Hepatocyte (in vitro differentiated cells): ENCODE data around the gene CGRRF1. TPM values are rescaled to one million over a fixed set of nuclear protein-coding genes. Genes with fewer than 3 reads are reported as not detected.

Experiments used
- DNase-seq: peaks from one replicate; pipeline ENCODE4 v3.0.0-alpha.2; 2016; ENCODE audit warnings: low spot score
- H2AFZ ChIP-seq: fragments of 200-600 bp; sonication (generic); 2 replicates; pipeline ENCODE4 v1.6.0; 2016; ENCODE audit warnings: antibody characterized with exemption, mild to moderate bottlenecking
- H3K27ac ChIP-seq: fragments of 200-600 bp; sonication (generic); 2 replicates; pipeline ENCODE4 v1.5.1; 2016; ENCODE audit warnings: mild to moderate bottlenecking
- H3K27me3 ChIP-seq: fragments of 200-600 bp; sonication (generic); 2 replicates; pipeline ENCODE4 v1.6.1; 2016
- H3K36me3 ChIP-seq: fragments of 200-600 bp; sonication (generic); replicated peaks from 2 replicates; pipeline ENCODE4 v1.5.1; 2016; ENCODE audit warnings: low read depth; ENCODE audit not compliant: insufficient read depth
- H3K4me1 ChIP-seq: fragments of 200-600 bp; sonication (generic); 2 replicates; pipeline ENCODE4 v1.5.1; 2016; ENCODE audit warnings: mild to moderate bottlenecking, moderate library complexity; ENCODE audit not compliant: insufficient read depth
- H3K4me2 ChIP-seq: fragments of 200-600 bp; sonication (generic); 2 replicates; pipeline ENCODE4 v1.6.0; 2016
- H3K4me3 ChIP-seq: fragments of 200-600 bp; sonication (generic); 2 replicates; pipeline ENCODE4 v1.5.1; 2016; ENCODE audit warnings: mild to moderate bottlenecking
- H3K79me2 ChIP-seq: fragments of 200-600 bp; sonication (generic); 2 replicates; pipeline ENCODE4 v1.6.0; 2017; ENCODE audit warnings: mild to moderate bottlenecking
- H3K9me2 ChIP-seq: fragments of 200-600 bp; sonication (generic); replicated peaks from 2 replicates; pipeline ENCODE4 v1.6.0; 2017; ENCODE audit warnings: mild to moderate bottlenecking; ENCODE audit not compliant: insufficient read depth
- H3K9me3 ChIP-seq: fragments of 200-600 bp; sonication (generic); 2 replicates; pipeline ENCODE4 v1.5.1; 2016; ENCODE audit warnings: low read depth, mild to moderate bottlenecking
- H4K20me1 ChIP-seq: fragments of 200-600 bp; sonication (generic); 2 replicates; pipeline ENCODE4 v1.6.0; 2016; ENCODE audit warnings: mild to moderate bottlenecking; ENCODE audit not compliant: insufficient read depth, poor library complexity, severe bottlenecking
- EZH2 ChIP-seq: fragments of 200-600 bp; sonication (generic); IDR thresholded peaks from 2 replicates; pipeline ENCODE4 v1.6.1; 2016; ENCODE audit warnings: antibody characterized with exemption, mild to moderate bottlenecking, borderline replicate concordance
- EZH2phosphoT487 ChIP-seq: fragments of 200-600 bp; sonication (generic); IDR thresholded peaks from one replicate; pipeline ENCODE4 v1.6.1; 2018; ENCODE audit warnings: antibody characterized with exemption, mild to moderate bottlenecking, low read depth, moderate library complexity; ENCODE audit not compliant: unreplicated experiment, severe bottlenecking
- WGBS: methylation state at CpG from one replicate; pipeline ENCODE4 v1.1.6; 2016; ENCODE audit warnings: low lambda C conversion rate; ENCODE audit errors: missing lambda C conversion rate; 5-methylcytosine and 5-hydroxymethylcytosine counted together
- polyA plus RNA-seq: library from polyadenylated mRNA; unstranded; fragments of >200 nt; fragmentation: Nextera tagmentation; extraction: Ambion mirVana; gene quantifications from 2 replicates; pipeline ENCODE4 v1.2.1, GENCODE V29; 2016
- total RNA-seq: library from RNA; depleted of rRNA; stranded (reverse); fragments of >200 nt; gene quantifications from 2 replicates; pipeline ENCODE4 v1.2.3, GENCODE V29; 2014
- TF ChIP-seq, protein P1 (sequence below): fragments of 200-600 bp; sonication (generic); IDR thresholded peaks from 2 replicates; pipeline ENCODE4 v1.5.1; 2016; ENCODE audit warnings: antibody characterized with exemption, mild to moderate bottlenecking; ENCODE audit not compliant: poor library complexity

The CGRRF1 gene
- total and polyA plus RNA-seq, 2 experiments from 2014 or later = 20.7 to 27.0 TPM

- no peak overlapping the region for H3K27ac ChIP-seq
- no peak for TF ChIP-seq EZH2phosphoT487
- TF ChIP-seq, protein P1, sequence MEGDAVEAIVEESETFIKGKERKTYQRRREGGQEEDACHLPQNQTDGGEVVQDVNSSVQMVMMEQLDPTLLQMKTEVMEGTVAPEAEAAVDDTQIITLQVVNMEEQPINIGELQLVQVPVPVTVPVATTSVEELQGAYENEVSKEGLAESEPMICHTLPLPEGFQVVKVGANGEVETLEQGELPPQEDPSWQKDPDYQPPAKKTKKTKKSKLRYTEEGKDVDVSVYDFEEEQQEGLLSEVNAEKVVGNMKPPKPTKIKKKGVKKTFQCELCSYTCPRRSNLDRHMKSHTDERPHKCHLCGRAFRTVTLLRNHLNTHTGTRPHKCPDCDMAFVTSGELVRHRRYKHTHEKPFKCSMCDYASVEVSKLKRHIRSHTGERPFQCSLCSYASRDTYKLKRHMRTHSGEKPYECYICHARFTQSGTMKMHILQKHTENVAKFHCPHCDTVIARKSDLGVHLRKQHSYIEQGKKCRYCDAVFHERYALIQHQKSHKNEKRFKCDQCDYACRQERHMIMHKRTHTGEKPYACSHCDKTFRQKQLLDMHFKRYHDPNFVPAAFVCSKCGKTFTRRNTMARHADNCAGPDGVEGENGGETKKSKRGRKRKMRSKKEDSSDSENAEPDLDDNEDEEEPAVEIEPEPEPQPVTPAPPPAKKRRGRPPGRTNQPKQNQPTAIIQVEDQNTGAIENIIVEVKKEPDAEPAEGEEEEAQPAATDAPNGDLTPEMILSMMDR = peak; percentile 52
- 96% methylated on average over 2 of the region's 2 CpGs for WGBS
- peaks cover 25% of the 10 kb centered on the region for H3K4me1 ChIP-seq
- no peak overlapping the region for H2AFZ ChIP-seq
- peaks cover 20% of the 10 kb centered on the region for H4K20me1 ChIP-seq
- DNase-seq = no peak
- no peak overlapping the region for H3K4me2 ChIP-seq
- no peaks in the 10 kb centered on the region for H3K36me3 ChIP-seq
- H3K4me3 ChIP-seq = no peak overlapping the region
- peaks cover 80% of the 10 kb centered on the region for H3K79me2 ChIP-seq
- H3K27me3 ChIP-seq = no peaks in the 10 kb centered on the region
- H3K9me2 ChIP-seq = no peaks in the 10 kb centered on the region
- no peaks in the 10 kb centered on the region for H3K9me3 ChIP-seq
Observed at GRCh38 chr14:54572316-54572715, 62.6 kb downstream of the CGRRF1 start.

DNA sequence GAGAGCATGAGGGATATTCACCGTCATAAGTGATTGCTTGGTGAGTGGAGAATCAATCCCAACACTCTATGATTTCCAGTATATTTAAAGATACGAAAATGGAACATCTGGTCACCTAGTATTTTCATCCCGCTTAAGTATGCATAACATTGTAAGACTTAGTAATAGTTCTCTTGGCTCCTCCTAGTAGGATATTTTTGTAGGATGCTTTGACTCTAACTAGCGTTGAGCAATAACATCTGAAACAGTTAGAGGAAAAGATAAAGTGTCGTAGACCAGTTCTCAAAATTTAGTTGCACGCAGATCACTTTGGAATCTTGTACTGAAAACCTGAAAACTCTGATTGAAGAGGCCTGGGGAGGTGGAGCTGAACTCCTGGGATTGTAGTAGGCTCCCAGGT, 64.8 kb downstream of the CGRRF1 start:
- no peak for DNase-seq
- Histone ChIP-seq H4K20me1 (peaks cover 14% of the 10 kb centered on the region), H3K27ac (no peak overlapping the region), H3K4me1 (peaks cover 19% of the 10 kb centered on the region), H3K4me2 (no peak overlapping the region), H3K9me2 (no peaks in the 10 kb centered on the region), H3K9me3 (no peaks in the 10 kb centered on the region), H3K4me3 (no peak overlapping the region), H3K27me3 (no peaks in the 10 kb centered on the region), H3K79me2 (peaks cover 92% of the 10 kb centered on the region), H2AFZ (no peak overlapping the region), H3K36me3 (no peaks in the 10 kb centered on the region)
- no peak for TF ChIP-seq EZH2phosphoT487
- TF ChIP-seq EZH2 = no peak
- TF ChIP-seq, protein P1 = no peak
- 89% methylated on average over 6 of the region's 6 CpGs for WGBS

DNA sequence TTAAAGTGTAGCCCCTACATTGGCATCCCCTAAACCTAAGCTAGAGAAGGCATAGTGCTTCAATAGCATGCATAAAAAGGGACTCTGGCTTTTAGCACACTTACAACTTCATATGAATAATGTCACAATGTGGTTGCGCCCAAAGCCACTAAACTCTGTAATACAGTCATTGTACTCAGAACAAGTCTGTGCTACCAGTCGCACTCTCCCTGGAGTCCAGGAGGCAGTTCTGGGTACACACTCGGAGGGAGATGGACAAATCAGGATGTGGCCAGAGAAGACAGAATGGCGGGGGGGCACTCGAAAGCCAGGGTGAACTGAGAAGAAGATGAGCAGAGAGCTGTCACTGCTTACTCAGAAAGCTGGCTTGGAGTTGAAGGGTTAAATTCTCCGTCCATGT, 67.8 kb downstream of the CGRRF1 start:
- no peak overlapping the region for H2AFZ ChIP-seq
- H3K27ac ChIP-seq = peak overlapping the region; percentile 17
- no peaks in the 10 kb centered on the region for H3K36me3 ChIP-seq
- 83% methylated on average over 6 of the region's 6 CpGs for WGBS
- H4K20me1 ChIP-seq = peaks cover 11% of the 10 kb centered on the region
- H3K79me2 ChIP-seq = peaks cover 90% of the 10 kb centered on the region
- TF ChIP-seq, protein P1 = no peak
- no peaks in the 10 kb centered on the region for H3K27me3 ChIP-seq
- no peaks in the 10 kb centered on the region for H3K9me3 ChIP-seq
- DNase-seq = no peak
- no peak overlapping the region for H3K4me3 ChIP-seq
- no peaks in the 10 kb centered on the region for H3K9me2 ChIP-seq
- peaks cover 10% of the 10 kb centered on the region for H3K4me1 ChIP-seq
- no peak overlapping the region for H3K4me2 ChIP-seq

- peak overlapping the region; percentile 17 for H3K27ac ChIP-seq
- peaks cover 10% of the 10 kb centered on the region for H3K4me1 ChIP-seq
- H2AFZ ChIP-seq = no peak overlapping the region
- no peaks in the 10 kb centered on the region for H3K9me2 ChIP-seq
- WGBS = 47% methylated on average over 3 of the region's 3 CpGs
- no peaks in the 10 kb centered on the region for H3K27me3 ChIP-seq
- peaks cover 90% of the 10 kb centered on the region for H3K79me2 ChIP-seq
- H3K4me2 ChIP-seq = no peak overlapping the region
- peak; percentile 42 for DNase-seq
- TF ChIP-seq, protein P1 = no peak
- TF ChIP-seq EZH2phosphoT487 = no peak
- TF ChIP-seq EZH2 = no peak
- H3K36me3 ChIP-seq = no peaks in the 10 kb centered on the region
- no peaks in the 10 kb centered on the region for H3K9me3 ChIP-seq
- peaks cover 11% of the 10 kb centered on the region for H4K20me1 ChIP-seq
- H3K4me3 ChIP-seq = no peak overlapping the region
Observed at GRCh38 chr14:54577977-54578376, 68.3 kb downstream of the CGRRF1 start.
